HAP-1 (cell line): ENCODE data around the gene ESPNL.
A peak's percentile ranks its signal among the peaks of the same experiment; 100 is the strongest.

Source experiments
- DNase-seq, 2 experiments: peaks; one replicate each; pipeline ENCODE4 v3.0.0-alpha.2; 2016 to 2020; ENCODE audit warnings: low spot score in 2 of 2
- H3K27me3 ChIP-seq: fragments of 250-450 bp; sonication (Bioruptor Pico); 2 replicates; pipeline ENCODE4 v1.5.1; 2020; ENCODE audit warnings: low read depth, mild to moderate bottlenecking, moderate library complexity
- H3K36me3 ChIP-seq: fragments of 250-450 bp; sonication (Bioruptor Pico); replicated peaks from 2 replicates; pipeline ENCODE4 v1.5.1; 2020; ENCODE audit warnings: mild to moderate bottlenecking
- H3K4me1 ChIP-seq: fragments of 250-450 bp; sonication (Bioruptor Pico); 2 replicates; pipeline ENCODE4 v1.5.1; 2020; ENCODE audit warnings: mild to moderate bottlenecking
- H3K4me3 ChIP-seq: fragments of 250-450 bp; sonication (Bioruptor Pico); 2 replicates; pipeline ENCODE4 v1.5.1; 2020; ENCODE audit warnings: mild to moderate bottlenecking, moderate library complexity
- H3K9me3 ChIP-seq: fragments of 250-450 bp; sonication (Bioruptor Pico); 2 replicates; pipeline ENCODE4 v1.5.1; 2020; ENCODE audit warnings: mild to moderate bottlenecking, moderate library complexity
- in situ Hi-C: fragments of 300-500 bp; cut with MboI; formaldehyde crosslinking; loops from 3 replicates; pipeline ENCODE4 v1.14.3; 2020; ENCODE audit warnings: low sequenced_read_pairs, inconsistent platforms, mixed read lengths

The ESPNL gene

DNA sequence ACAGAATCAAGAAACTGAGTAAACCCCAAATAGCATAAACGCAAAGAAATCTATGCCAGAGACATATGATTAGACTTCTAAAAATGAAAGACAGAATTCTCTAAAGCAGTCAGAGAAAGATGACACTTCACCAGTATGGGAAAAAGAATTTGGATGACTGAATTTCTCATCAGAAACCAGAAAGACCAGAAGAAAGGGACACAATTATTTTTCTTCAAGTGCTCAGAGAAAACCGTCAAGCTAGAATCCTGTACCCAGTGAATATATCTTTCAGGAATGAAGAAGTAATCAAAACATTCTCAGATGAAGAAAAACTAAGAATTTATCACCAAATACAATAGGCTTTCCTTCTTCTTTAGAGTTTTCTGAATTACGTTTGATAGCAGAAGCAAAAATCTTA, 14.2 kb upstream of the ESPNL start:
- in situ Hi-C loops, result no loop called here
- DNase-seq, result no peak
- Histone ChIP-seq H3K36me3 (peaks cover 38% of the 10 kb centered on the region), H3K9me3 (no peaks in the 10 kb centered on the region), H3K4me1 (peaks cover 7% of the 10 kb centered on the region), H3K27me3 (no peaks in the 10 kb centered on the region), H3K4me3 (no peak overlapping the region)

GRCh38 chr2:238087211-238087610, 12.9 kb upstream of the ESPNL start:
- in situ Hi-C loops, result no loop called here

GRCh38 chr2:238090887-238091286, 9.3 kb upstream of the ESPNL start:
- Histone ChIP-seq H3K27me3 (no peaks in the 10 kb centered on the region), H3K9me3 (no peaks in the 10 kb centered on the region), H3K4me3 (no peak overlapping the region), H3K4me1 (peaks cover 7% of the 10 kb centered on the region), H3K36me3 (peaks cover 23% of the 10 kb centered on the region)
- in situ Hi-C loops, result no loop called here
- DNase-seq, result no peak

More at GRCh38 chr2:238087211-238087610, 12.9 kb upstream of the ESPNL start:
- Histone ChIP-seq H3K36me3 (peaks cover 38% of the 10 kb centered on the region), H3K4me1 (peaks cover 7% of the 10 kb centered on the region), H3K4me3 (no peak overlapping the region), H3K27me3 (no peaks in the 10 kb centered on the region), H3K9me3 (no peaks in the 10 kb centered on the region)
- DNase-seq, result peak in 1 of 2 experiments; percentile 53

DNA sequence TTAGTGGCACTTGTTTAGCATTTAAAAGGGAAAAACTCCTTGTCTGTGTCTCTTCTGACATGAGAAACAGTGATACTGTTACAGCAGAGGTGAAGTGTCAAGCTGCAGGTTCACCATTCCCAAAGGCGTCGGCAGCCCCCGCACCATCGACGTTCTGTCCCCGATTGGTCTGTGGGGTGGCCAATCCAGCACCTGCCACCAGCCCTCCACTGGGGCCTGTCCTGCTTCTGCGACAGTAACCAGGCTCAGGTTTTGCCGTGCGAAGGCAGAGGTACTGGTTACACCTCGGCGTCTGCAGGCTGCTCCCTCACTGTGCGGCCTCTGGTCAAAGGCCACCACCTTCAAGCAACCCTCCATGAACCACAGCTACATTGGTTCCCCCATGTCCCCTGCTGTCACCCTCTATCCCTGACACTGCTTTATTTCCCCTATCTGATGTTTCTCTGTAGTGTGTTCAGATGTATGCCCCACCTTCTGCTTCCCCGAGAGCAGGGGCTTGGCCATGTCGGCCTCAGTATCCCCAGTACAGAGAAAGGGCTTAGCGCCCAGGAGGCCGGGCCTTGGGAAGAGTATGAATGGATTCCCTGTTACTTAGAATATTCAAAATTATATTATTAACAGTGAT, 8.6 kb upstream of the ESPNL start:
- no peaks in the 10 kb centered on the region for H3K27me3 ChIP-seq
- in situ Hi-C loops, result no loop called here
- H3K4me3 ChIP-seq, result no peak overlapping the region
- peaks cover 7% of the 10 kb centered on the region for H3K4me1 ChIP-seq
- H3K36me3 ChIP-seq, result peaks cover 24% of the 10 kb centered on the region
- no peaks in the 10 kb centered on the region for H3K9me3 ChIP-seq
- no peak for DNase-seq

- Histone ChIP-seq H3K36me3 (peaks cover 24% of the 10 kb centered on the region), H3K9me3 (no peaks in the 10 kb centered on the region), H3K4me3 (no peak overlapping the region), H3K4me1 (peaks cover 2% of the 10 kb centered on the region), H3K27me3 (no peaks in the 10 kb centered on the region)
- DNase-seq, result no peak
- in situ Hi-C loops, result no loop called here
Measured at GRCh38 chr2:238092486-238093035, 7.6 kb upstream of the ESPNL start.

- no peaks in the 10 kb centered on the region for H3K9me3 ChIP-seq
- H3K4me1 ChIP-seq, result no peaks in the 10 kb centered on the region
- H3K4me3 ChIP-seq, result no peak overlapping the region
- no peaks in the 10 kb centered on the region for H3K27me3 ChIP-seq
- no peak for DNase-seq
- H3K36me3 ChIP-seq, result peaks cover 24% of the 10 kb centered on the region
- in situ Hi-C loops, result no loop called here
Measured at GRCh38 chr2:238093181-238094140, 6.7 kb upstream of the ESPNL start.

DNA sequence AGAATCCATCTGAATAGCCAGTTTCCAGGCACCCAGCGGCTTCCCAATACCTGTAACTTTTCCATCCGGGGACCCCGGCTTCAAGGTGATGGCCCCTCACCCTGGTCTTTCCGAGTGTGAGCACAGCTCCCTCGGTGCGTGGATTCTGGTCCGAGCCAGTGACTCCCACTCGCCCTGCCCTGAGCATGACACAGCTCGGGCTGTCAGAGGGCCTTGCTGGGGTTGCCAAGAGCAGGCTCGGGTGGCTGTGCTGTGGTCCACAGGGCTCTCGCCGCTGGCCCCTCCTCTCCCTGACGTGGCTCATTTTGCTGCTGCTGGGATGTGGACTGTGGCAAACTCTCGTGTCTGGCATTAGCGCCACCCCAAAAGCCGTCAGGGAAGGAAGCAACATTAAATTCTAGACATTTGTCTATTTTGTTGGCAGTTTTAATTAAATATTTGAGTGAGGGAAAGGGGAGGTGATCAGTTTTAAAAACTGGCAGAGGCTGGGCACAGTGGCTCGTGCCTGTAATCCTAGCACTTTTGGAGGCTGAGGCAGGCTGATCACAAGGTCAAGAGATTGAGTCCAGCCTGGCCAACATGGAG, 5.6 kb upstream of the ESPNL start:
- Histone ChIP-seq H3K27me3 (no peaks in the 10 kb centered on the region), H3K9me3 (no peaks in the 10 kb centered on the region), H3K36me3 (peaks cover 24% of the 10 kb centered on the region), H3K4me1 (0 out of 2 replicates have a peak, but pooled peaks cover 3% of the 10 kb centered on the region), H3K4me3 (no peak overlapping the region)
- DNase-seq, result no peak
- in situ Hi-C loops, result no loop called here

- DNase-seq, result no peak
Measured at GRCh38 chr2:238095143-238095542, 5.0 kb upstream of the ESPNL start.

DNA sequence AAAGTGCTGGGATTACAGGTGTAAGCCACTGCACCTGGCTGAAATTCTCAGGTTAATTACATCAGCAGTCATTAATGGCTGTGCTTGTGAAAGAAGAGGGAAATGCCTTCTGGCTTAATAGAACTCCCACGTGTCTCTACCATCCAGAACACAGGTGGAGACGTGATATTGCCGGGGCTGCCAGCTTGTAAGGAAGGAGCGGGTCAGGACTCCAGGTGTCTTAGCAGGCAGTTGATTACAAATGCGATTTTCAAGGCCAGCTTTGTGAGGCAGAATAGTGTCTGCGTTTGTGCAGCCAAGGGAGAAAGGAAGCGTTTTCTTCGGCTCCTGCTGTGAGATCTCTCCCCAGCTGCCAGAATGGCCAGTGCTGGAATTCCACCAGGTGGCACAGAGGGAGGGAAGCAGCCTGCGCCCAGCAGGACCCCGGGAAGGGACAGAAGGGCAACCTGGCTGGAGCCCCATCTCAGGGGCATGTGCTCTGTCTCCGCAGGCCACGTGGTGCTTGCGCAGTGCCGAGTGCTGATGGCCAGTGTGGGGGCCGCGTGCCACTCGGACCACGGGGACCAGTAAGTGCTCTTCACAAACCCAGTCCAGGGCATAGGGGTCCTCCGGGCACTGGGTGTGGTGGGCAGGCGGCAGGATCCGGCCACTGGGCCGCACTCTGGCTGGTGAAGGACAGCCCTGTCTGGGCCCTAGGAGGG, 3.7 kb upstream of the ESPNL start:
- Histone ChIP-seq H3K36me3 (peaks cover 16% of the 10 kb centered on the region), H3K4me3 (no peak overlapping the region), H3K9me3 (no peaks in the 10 kb centered on the region), H3K27me3 (no peaks in the 10 kb centered on the region), H3K4me1 (0 out of 2 replicates have a peak, but pooled peaks cover 3% of the 10 kb centered on the region)
- no peak for DNase-seq
- in situ Hi-C loops, result no loop called here

More at GRCh38 chr2:238095143-238095542, 5.0 kb upstream of the ESPNL start:
- Histone ChIP-seq H3K4me1 (0 out of 2 replicates have a peak, but pooled peaks cover 3% of the 10 kb centered on the region), H3K36me3 (peaks cover 24% of the 10 kb centered on the region), H3K9me3 (no peaks in the 10 kb centered on the region), H3K27me3 (no peaks in the 10 kb centered on the region), H3K4me3 (no peak overlapping the region)
- in situ Hi-C loops, result no loop called here

DNA sequence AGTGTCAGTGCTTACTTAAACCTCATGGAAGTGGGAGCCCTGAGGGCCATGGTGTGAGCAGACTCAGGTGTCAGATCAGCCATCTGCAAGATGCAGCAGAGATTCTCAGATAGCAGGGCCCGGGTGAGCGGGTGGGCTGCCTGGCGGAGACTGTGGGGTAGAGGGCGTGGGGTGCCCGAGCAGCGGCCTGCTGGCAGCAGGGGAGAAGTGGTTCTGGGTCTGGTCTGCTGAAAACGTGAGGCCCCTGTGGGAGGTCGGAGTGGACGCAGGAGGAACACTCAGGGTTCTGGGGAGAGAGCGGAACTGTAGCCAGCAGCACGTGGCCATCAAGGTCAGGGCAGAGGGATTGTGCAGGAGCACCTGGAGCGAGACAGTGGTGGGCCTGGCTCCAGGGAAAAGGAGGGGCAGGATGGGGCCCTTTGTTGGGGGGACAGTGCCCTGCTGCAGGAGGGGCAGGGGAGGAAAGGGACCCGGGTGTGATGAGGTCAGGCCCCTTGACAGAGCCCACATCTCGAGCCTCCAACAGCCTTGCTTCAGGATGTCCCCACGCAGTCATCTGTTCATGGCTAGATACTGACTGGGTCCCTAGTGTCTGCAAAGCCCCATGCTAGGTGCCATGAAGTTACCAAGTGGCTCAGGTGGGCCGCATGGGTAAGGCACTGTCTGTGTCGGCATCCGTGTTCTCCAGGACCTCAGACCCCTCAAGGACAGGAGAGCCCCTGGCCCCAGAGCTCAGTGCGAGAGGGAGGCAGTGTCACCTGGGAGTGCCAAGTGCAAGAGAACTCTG, 2.7 kb upstream of the ESPNL start:
- Histone ChIP-seq H3K4me1 (0 out of 2 replicates have a peak, but pooled peaks cover 3% of the 10 kb centered on the region), H3K36me3 (peaks cover 10% of the 10 kb centered on the region; the same call in 1 of the 2 replicates), H3K27me3 (no peaks in the 10 kb centered on the region), H3K4me3 (no peak overlapping the region), H3K9me3 (no peaks in the 10 kb centered on the region)
- in situ Hi-C loops, result no loop called here
- DNase-seq, result no peak

DNA sequence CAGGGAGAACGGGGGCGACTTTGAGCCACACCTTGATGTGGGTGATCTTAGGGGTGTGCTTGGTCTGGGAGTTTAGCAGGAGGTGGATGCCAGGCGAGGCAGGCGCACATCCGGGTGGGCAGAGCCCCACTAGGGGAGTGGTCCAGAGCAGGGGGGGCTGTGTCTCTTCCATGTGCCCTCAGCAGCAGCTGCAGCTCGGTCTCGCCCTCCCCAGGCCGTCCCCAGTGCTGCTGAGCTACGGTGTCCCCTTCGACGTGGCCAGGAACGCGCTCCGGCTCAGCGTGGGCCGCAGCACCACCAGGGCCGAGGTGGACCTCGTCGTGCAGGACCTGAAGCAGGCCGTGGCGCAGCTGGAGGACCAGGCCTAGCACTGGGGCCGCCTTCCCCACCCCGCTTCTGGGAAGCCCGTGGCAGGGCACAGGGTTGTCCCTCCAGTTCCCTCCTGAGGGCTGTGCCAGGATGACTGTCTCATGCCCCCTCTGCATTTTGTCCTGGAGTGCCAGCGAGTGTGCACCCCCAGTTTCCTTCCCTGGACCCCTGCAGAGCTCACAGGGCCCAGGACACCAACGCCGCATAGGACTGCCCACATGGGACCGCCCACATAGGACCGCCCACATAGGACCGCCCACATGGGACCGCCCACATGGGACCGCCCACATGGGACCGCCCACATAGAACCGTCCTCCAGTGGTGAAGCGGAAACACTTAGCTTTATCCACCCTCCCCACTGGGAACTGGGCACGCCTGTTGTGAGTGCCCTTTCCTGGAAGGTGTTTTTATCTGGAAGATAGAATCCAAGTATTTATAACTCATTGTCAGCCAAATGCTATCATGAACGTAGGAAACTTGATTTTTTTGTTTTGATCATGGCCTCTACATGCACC, 1.9 kb upstream of the ESPNL start:
- H3K36me3 ChIP-seq, result peaks cover 10% of the 10 kb centered on the region; the same call in 1 of the 2 replicates
- in situ Hi-C loops, result no loop called here
- H3K4me1 ChIP-seq, result 0 out of 2 replicates have a peak, but pooled peaks cover 3% of the 10 kb centered on the region
- H3K27me3 ChIP-seq, result no peaks in the 10 kb centered on the region
- no peak overlapping the region for H3K4me3 ChIP-seq
- H3K9me3 ChIP-seq, result no peaks in the 10 kb centered on the region
- peak; percentile 53 to 86 for DNase-seq
